HG02870 (cell line): ENCODE measurements around the gene SCN8A.
A peak's percentile ranks its signal among the peaks of the same experiment; 100 is the strongest.
"Not testable (repeated sequence)": the region's sequence is repeated elsewhere in the genome, so short reads cannot be mapped to it uniquely, and the experiment has no call there.

Source experiments
- ATAC-seq: cut with Tn5 transposase; IDR thresholded peaks from one replicate; pipeline ENCODE4 v1.9.1; 2021; ENCODE audit warnings: mild to moderate bottlenecking, moderate library complexity; ENCODE audit not compliant: unreplicated experiment

The SCN8A gene

DNA sequence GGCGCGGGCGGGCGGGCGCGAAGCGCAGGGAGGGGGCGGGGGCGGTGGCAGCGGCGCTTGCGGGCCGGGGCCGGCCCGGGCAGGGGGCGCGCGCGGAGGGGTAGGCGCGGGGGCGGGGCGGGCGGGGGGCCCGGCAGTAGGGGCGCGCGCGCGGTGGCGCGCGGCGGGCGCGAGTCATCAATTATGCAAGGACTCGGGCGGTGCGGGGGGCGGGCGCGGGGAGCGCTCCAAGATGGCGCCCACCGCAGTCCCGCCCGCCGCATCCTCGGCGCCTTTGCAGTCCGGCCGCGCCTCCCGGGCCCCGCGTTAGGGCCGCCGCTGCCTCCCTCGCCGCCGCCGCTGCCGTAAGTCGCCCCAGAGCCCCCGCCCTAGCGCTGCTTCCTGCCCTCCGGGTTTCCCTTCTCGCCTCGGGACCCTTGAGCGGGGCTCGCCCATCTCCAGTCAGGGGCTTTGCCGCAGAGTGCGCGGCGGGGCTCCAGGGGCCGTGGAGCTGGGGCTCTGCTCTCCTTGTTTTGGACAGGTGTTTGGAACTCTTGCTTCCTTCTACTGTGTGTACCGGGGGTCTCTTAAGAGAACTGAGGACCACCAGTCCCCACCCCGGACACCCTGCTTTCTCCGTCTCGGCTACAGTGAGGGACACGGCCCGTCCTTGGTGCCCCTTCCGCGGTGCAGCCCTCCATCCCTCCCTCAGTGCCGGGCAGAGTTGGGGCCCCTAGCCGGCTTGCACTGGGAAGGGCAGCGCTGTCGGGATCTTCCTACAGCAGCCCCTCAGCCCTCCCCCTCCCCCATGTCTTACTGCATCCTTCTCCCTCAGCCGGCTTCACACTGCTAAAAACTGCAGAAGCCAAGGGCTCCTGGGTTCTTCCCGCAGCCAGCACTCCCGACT lies at the start of gene SCN8A:
Gene SCN8A, plus strand, starts transcription at position 218 of the 886 bp plus-strand sequence. CDS start 71,585 bp downstream, outside the sequence.
- no peak for ATAC-seq

DNA sequence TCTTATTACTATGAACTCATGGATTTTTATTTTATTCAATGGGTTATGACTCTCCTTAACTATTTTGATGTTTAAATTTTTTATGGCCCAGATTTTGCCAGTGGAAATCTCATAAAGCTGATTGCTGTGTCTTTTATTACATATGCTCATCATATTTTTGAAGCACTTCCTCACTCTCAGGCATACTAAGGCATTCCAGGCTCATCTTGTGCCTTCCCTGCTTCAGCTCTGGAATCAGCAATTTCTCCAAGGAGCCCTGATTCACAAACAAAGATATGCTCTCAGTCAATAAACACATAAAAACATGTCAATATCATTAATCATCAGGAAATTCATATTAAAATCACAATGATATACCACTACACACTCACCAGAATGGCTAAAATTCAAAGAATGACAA lies 44.9 kb upstream of the SCN8A start:
- no peak for ATAC-seq

DNA sequence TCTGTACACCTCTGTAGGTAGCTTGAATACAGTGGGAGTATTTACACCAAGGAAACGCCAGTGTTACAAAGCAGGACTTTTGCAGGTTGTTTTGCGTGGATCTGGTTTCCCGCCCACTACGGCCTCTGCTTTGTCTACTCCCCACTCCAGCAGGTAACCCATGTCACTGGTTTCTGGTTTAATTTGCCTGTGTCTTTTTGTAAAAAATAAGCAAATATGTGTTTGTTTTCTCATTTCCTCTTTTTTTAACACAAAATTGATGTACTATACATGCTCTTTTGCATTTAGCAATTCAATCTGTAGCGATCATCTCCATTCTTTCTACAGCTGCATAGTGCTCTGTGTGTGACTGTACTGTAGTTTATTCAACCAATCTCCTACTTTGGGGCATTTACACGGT lies 43.4 kb upstream of the SCN8A start:
- no peak for ATAC-seq

DNA sequence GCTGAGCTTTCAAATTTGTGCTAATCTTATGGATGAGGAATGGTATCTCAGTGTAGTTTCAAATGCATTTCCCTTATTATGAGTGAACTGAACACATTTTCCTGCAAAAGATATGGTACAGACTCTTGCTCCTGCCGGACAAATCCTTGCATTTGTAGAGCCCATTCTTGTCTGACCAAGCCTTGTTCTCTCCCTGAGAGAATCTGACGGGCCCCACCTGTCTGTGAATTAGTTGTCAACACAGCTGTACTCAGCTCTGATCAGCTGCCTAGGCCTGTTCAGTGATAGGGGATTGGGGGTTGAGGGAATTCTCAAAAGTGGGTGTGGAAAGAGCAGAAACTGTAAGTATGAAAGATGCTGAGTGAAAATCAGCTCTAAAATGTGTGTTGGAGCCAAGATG lies 42.8 kb upstream of the SCN8A start:
- ATAC-seq = no peak

DNA sequence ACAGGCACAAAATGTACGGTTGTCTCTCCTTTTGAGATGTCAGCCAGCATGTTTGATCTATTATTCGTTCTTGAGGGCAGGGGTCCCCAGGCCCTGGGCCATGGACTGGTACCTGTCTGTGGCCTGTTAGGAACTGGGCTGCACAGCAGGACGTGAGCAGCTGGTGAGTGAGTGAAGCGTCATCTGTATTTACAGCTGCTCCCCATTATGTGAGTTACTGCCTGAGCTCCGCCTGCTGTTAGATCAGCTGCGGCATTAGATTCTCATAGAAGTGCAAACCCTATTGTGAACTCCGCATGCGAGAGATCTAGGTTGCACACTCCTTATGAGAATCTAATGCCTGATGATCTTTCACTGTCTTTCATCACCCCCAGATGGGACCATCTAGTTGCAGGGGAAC lies 41.4 kb upstream of the SCN8A start:
- no peak for ATAC-seq

DNA sequence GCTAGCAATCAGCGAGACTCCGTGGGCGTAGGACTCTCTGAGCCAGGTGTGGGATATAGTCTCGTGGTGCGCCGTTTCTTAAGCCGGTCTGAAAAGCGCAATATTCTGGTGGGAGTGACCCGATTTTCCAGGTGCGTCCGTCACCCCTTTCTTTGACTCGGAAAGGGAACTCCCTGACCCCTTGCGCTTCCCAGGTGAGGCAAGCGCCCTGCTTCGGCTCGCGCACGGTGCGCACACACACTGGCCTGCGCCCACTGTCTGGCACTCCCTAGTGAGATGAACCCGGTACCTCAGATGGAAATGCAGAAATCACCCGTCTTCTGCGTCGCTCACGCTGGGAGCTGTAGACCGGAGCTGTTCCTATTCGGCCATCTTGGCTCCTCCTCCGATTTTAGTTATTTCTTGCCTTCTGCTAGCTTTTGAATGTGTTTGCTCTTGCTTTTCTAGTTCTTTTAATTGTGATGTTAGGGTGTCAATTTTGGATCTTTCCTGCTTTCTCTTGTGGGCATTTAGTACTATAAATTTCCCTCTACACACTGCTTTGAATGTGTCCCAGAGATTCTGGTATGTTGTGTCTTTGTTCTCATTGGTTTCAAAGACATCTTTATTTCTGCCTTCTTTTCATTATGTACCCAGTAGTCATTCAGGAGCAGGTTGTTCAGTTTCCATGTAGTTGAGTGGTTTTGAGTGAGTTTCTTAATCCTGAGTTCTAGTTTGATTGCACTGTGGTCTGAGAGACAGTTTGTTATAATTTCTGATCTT lies 22.6 kb upstream of the SCN8A start:
- ATAC-seq = not testable (repeated sequence)

DNA sequence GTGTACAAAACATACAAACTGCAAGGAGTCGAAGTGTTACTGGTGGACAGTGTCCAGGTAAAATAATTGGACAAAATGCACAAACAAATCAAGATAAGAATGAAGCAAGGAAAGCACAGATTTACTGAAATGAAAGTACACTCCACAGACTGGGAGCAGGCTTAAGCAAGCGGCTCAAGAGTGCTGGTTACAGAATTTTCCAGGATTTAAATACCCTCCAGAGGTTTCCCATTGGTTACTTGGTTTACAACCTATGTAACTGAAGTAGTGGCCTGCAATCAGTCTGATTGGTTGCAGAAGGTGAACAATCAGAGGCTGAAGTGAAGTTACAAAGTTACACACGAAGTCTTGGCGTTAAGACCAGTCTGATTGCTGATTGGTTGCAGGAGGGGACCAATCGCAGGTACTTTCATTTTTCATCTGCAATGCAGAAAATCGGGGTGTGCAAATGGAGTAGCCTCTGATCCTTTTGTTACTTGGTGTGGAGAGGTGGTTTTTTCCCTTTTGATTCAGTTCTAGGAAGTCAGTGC lies 11.6 kb upstream of the SCN8A start:
- no peak for ATAC-seq

DNA sequence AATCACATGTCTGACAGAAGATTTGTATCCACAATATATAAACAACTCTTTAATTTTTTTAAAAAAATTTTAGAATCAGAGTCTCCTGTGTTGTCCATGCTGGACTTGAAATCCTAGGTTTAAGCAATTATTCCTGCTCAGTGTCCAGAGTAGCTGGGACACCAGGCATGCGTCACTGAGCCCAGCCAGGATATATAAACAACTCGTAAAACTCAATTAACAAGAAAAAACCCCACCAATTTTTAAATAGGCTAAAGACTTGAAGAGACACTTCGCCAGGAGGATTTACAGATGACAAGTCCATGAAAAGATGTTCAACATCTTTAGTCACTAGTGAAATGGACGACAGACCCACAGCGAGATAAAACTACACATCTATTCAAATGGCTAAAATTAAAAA lies 2.0 kb upstream of the SCN8A start:
- no peak for ATAC-seq

DNA sequence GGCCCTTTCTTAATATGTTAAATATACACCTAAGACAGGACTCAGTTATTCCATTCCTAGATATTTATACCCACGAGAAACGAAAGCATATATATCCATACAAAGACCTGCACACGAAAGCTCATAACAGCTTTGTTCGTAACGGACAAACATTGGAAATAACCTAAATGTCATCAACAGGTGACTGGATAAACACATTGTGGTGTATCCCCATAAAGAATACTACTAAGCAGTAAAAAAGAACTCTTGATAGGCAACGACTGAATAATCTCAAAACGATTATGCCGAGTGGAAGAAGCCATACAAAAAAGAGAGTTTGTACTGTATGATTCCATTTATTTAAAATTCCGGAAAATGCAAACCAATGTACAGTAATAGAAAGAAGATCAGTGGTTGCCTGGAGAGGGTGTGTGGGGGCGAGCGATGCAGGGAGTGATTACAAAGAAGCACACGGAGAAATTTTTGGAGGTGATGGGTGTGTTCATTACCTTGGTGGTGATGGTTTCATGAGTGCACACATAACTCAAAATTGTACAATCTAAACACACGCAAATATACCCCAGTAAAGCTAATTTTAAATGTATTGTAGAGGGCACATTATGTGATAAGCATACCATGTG lies 1.4 kb upstream of the SCN8A start:
- no peak for ATAC-seq

DNA sequence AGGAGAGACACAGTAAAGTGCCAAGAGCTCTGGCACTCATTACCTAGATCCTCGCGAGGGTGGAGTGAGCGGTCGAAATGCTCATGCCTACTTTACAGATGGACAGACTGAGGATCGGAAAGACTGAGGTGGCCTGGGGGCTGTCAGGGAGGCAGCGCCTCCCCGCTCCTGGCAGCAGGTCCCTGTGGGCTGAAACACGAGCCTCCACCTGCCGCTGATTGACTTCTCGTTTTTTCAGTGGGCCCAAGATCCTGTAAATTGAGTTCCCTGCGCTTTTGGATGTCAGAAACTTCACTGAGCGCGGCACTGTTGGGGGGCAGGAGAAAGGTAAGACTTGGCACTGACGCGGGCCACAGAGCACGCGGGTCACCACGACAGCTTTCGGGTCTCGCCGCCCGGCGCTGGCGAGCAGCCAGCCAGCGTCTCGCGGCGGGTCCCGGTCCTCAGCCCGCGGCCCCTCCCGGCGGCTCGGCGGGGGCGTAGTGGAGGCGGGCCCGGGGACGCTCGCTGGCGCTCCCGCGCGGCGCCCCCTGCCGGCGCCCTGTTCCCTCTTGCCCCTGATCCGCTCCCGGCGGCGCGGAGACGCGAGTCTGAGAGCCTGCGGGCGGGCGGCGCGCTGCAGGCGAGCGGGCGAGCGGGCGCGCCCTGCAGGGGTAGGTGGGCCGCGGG lies 552 bp upstream of the SCN8A start:
- ATAC-seq = peak; percentile 71

DNA sequence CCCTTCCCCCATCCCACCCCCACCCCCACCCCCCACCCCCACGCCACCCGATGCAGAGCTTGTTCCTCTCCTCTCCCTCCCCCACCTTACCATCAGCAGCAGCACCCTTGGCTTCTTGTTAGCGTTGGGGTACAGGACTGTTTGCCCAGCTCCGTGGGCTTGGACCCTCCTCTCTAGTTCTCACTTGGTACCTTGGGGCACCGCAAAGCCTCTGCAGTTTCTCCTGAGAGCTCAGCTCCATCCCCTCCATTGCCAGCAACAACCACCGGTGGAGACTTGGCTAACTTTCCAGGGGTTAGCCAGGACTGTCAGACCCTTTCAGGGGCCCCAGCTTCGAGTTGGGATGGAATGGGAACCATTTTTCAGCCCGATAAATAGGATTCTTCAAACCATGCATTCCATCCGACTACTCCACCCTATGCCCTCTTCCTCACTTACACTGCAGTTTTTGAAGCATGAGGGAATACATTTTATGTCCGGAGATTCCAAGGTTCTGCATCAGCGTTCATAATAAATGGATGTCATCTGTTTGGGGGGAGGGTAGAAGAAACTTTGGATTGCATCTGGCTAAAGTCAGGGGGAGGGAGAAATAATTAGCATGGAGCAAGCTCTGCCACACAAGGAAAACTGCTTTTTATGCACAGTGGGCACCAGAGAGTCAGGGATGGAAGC lies 1.1 kb downstream of the SCN8A start:
- no peak for ATAC-seq

DNA sequence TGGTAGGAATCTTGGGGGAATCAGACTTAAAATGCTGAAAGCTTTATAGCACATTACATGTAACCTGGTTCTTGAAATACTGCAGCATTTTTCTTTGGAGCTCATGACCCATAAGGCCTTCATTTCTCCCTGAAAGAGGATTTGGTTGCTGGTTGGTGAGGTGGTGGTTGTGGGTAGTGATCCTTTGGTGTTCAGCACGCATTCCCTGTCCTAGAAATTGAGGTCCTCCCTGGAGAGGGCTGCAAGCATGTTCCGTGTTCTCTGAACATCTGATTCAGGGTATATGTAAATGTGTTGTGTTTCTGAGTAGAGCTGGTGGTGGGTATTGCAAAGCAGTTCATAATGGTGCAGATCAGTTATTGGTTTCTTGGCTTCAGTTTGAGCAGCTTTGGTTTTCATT lies 2.0 kb downstream of the SCN8A start:
- ATAC-seq = no peak

DNA sequence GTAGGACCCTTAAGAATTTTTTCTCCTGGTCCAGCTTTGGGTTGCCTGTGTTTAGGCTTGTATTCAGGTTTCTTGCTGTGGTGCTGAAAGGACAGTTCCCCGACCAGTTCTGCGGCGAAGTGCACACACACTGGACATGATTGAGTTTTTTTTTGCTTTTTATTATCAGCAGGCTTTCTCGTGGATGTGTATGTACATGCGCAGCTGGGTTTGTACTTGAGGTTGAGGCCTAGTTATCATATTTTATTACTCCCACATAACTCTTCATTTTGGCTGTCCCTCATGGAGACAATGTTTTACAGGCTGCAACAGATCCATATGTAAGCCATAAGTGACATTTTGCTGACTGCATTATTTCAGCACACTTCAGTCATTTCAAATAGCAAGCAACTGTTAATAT lies 2.5 kb downstream of the SCN8A start:
- no peak for ATAC-seq

DNA sequence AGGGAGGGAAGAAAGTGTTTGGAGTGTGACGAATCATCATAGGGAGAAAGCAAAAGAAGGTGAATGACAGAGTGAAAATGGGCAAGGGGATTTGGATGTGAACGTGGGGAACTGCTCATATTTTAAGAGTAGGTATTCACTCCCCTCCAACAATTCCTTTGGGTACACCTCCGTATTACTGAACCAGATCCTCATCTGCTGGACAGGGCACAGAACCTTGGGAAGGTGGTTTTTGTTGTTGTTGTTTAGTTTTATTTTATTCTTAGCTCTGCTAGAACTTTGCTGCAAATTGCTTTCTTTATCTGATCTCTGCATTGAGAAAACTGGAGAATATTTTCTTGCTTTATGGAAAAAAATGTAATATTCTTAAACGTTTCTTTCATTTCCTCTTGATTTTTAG lies 7.1 kb downstream of the SCN8A start:
- ATAC-seq = no peak

DNA sequence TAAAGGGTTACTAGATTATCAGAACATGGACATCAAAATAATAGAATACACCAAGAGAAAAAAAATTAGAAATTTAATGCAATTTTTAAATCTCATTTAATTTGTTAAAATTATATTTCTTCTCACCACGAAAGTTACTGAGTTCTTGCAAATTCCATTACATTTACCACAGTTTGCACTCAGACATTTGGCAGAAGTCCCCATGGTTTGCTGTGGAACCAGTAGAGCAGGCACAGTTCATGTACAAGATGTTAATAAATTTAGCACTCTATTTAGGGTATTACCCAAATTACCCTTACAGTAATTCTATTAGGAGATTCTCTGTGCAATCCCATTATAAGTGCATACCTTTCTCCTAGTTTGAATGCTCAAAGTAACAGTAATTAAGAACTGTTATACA lies 9.7 kb downstream of the SCN8A start:
- no peak for ATAC-seq

DNA sequence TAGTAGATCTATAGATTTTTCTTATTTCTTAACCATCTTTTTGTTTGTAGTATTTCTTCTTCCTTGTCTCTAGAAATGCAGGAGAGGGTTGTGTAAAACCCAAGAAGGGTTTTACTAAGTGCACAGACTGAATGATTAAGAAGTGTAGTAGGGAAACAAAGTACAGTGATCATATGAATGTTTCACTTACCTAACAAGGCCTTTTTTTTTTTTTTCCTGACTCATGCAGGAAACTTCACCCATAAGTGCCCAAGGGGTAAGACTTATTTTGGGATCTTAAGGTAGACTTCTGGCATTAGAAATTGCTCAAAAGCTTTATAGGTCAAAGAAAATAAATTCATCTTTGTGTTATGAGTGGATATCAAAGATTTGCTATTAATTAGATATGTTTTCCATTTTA lies 10.2 kb downstream of the SCN8A start:
- ATAC-seq = no peak

DNA sequence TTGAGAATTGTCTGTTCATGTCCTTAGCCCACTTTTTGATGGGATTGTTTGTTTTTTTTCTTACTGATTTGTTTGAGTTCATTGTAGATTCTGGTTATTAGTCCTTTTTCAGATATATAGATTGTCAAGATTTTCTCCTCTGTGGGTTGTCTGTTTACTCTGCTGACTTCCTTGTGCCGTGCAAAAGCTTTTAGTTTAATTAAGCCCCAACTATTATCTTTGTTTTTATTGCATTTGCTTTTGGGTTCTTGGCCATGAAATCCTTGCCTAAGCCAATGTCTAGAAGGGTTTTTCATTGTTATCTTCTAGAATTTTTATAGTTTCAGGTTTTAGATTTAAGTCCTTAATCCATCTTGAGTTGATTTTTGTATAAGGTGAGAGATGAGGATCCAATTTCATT lies 14.9 kb downstream of the SCN8A start:
- not testable (repeated sequence) for ATAC-seq

DNA sequence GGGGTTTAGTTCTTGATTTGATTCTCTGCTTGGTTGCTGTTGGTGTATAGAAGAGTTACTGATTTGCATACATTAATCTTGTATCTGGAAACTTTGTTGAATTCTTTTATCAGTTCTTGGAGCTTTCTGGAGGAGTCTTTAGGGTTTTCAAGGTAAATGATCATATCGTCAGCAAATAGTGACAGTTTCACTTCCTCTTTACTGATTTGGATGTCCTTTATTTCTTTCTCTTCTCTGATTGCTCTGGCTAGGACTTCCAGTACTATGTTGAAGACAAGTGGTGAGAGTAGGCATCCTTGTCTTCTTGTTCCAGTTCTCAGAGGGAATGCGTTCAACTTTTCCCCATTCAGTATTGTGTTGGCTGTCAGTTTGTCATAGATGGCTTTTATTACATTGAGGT lies 16.2 kb downstream of the SCN8A start:
- ATAC-seq = not testable (repeated sequence)

DNA sequence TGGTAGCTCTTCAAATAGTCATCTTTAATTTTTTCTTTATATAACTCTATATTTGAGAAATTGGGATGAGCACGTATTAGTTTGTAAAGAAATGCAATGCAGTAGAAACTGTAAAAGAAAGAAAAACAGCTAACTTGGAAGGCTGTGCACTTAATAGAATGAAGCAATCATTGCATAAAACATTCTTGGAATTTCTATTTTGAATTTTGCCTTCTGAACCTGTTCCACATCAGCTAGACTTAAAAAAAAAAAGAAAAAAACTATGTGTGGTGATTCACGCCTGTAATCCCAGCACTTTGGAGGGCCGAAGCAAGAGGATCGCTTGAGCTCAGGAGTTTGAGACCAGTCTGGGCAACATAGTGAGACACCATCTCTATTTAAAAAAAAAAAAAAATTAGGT lies 29.4 kb downstream of the SCN8A start:
- ATAC-seq = no peak

DNA sequence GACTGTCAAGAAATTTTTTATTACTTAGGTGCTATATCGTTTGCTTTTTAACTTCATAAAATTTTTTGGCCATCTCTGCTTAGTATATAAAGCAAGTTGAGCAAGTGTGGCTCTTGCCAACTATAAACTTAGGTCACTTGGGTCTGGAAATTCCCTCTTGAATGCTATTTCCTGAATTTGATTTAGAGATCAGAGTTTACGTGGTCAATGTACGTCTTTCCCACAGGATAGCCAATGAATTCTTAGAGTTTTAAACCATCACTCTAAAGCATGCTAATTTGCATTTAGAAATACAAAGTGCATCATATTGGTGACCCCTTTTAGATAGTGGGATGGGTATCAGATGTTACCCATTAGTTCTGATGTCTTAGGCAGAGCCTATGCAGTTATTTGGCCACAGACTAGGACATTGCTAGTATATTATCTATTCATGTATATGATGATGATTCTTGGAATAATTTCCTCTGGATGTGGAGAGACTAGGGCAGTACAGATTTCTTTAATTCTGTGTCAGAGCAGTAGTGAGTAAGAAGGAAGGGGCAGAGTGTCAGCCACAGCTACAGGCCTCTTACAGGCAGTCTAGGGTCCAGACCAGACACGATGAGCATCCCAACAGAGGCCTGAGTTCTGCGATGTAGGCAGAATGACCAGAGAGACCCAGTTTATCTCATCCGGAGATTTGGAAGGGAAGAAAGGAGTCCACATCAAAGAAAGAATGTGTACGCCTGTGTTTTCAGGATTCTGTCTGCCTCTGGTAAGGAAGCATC lies 30.3 kb downstream of the SCN8A start:
- ATAC-seq = no peak
